Activated naive CD4-positive, alpha-beta T cell treated with anti-CD3 and anti-CD28 coated beads, Interleukin-2, amount 50 U/mL, for 16 hours (primary cell): ENCODE results near the gene LRCH1.

ENCODE experiments used
- DNase-seq: peaks from one replicate; pipeline ENCODE4 v3.0.0-alpha.2; 2020

Gene LRCH1

GRCh38 chr13:46617885-46618284, 64.9 kb downstream of the LRCH1 start:
- DNase-seq, result no peak

- DNase-seq, result no peak
Measured at GRCh38 chr13:46618694-46619254, 65.8 kb downstream of the LRCH1 start.

GRCh38 chr13:46620029-46620428, 67.1 kb downstream of the LRCH1 start:
- no peak for DNase-seq

GRCh38 chr13:46620471-46620870, 67.5 kb downstream of the LRCH1 start:
- DNase-seq, result no peak

GRCh38 chr13:46621133-46621532, 68.2 kb downstream of the LRCH1 start:
- no peak for DNase-seq

GRCh38 chr13:46621792-46622629, 69.0 kb downstream of the LRCH1 start:
- DNase-seq, result no peak

- no peak for DNase-seq
Measured at GRCh38 chr13:46622630-46623256, 69.8 kb downstream of the LRCH1 start.

- no peak for DNase-seq
Measured at GRCh38 chr13:46624353-46624752, 71.4 kb downstream of the LRCH1 start.

GRCh38 chr13:46624821-46625220, 71.9 kb downstream of the LRCH1 start:
- no peak for DNase-seq

- DNase-seq, result no peak
Measured at GRCh38 chr13:46627462-46627861, 74.5 kb downstream of the LRCH1 start.

- no peak for DNase-seq
Measured at GRCh38 chr13:46628622-46629365, 75.8 kb downstream of the LRCH1 start.

GRCh38 chr13:46629811-46630413, 76.9 kb downstream of the LRCH1 start:
- DNase-seq, result no peak

- DNase-seq, result no peak
Measured at GRCh38 chr13:46630431-46631178, 77.6 kb downstream of the LRCH1 start.

- DNase-seq, result no peak
Measured at GRCh38 chr13:46631179-46631542, 78.2 kb downstream of the LRCH1 start.

- DNase-seq, result no peak
Measured at GRCh38 chr13:46632176-46632575, 79.2 kb downstream of the LRCH1 start.

- DNase-seq, result no peak
Measured at GRCh38 chr13:46633416-46633815, 80.4 kb downstream of the LRCH1 start.

GRCh38 chr13:46636451-46636850, 83.5 kb downstream of the LRCH1 start:
- no peak for DNase-seq

- no peak for DNase-seq
Measured at GRCh38 chr13:46637213-46637612, 84.2 kb downstream of the LRCH1 start.

- no peak for DNase-seq
Measured at GRCh38 chr13:46638262-46638661, 85.3 kb downstream of the LRCH1 start.

- DNase-seq, result no peak
Measured at GRCh38 chr13:46639033-46639981, 86.3 kb downstream of the LRCH1 start.

- DNase-seq, result no peak
Measured at GRCh38 chr13:46640843-46641242, 87.9 kb downstream of the LRCH1 start.
